Liver (tissue), 3 donors: Measurements from ENCODE around the gene SYT2.

Source experiments
- ATF3 ChIP-seq: IDR thresholded peaks from 2 replicates; pipeline ENCODE4 v1.6.1; 2016; ENCODE audit warnings: antibody characterized with exemption
- EGR1 ChIP-seq, 2 donors: IDR thresholded peaks; 2 replicates each; pipeline ENCODE4 v1.6.1; 2016 to 2018; ENCODE audit warnings: antibody characterized with exemption in 2 of 2, low read depth in 2 of 2
- GABPA ChIP-seq, 2 donors: IDR thresholded peaks in 1 of 2; conservative IDR thresholded peaks in 1 of 2; 2 replicates each; pipeline ENCODE4 v1.6.1; 2016; ENCODE audit warnings: antibody characterized with exemption in 2 of 2, mild to moderate bottlenecking in 1 of 2, moderate library complexity in 1 of 2
- HNF4A ChIP-seq, 2 donors: conservative IDR thresholded peaks; 2 replicates each; pipeline ENCODE4 v1.6.1; 2016; ENCODE audit warnings: antibody characterized with exemption in 2 of 2, mild to moderate bottlenecking in 2 of 2
- HNF4G ChIP-seq: IDR thresholded peaks from 2 replicates; pipeline ENCODE4 v1.6.1; 2016; ENCODE audit warnings: antibody characterized with exemption
- JUND ChIP-seq, 2 donors: IDR thresholded peaks; 2 replicates each; pipeline ENCODE4 v1.6.1; 2016; ENCODE audit warnings: antibody characterized with exemption in 2 of 2
- MAX ChIP-seq: IDR thresholded peaks from 2 replicates; pipeline ENCODE4 v1.6.1; 2016; ENCODE audit warnings: antibody characterized with exemption
- RAD21 ChIP-seq, 2 donors: IDR thresholded peaks; 2 replicates each; pipeline ENCODE4 v1.6.1; 2016; ENCODE audit warnings: antibody characterized with exemption in 2 of 2, mild to moderate bottlenecking in 2 of 2
- REST ChIP-seq: IDR thresholded peaks from 2 replicates; pipeline ENCODE4 v1.6.1; 2016; ENCODE audit warnings: antibody characterized with exemption, mild to moderate bottlenecking
- RXRA ChIP-seq, 2 donors: IDR thresholded peaks; 2 replicates each; pipeline ENCODE4 v1.6.1; 2017 to 2018; ENCODE audit warnings: antibody characterized with exemption in 2 of 2, mild to moderate bottlenecking in 1 of 2
- SP1 ChIP-seq: IDR thresholded peaks from 2 replicates; pipeline ENCODE4 v1.6.1; 2018; ENCODE audit warnings: antibody characterized with exemption, mild to moderate bottlenecking
- TAF1 ChIP-seq: conservative IDR thresholded peaks from 2 replicates; pipeline ENCODE4 v1.6.1; 2016; ENCODE audit warnings: antibody characterized with exemption, mild to moderate bottlenecking
- YY1 ChIP-seq: IDR thresholded peaks from 2 replicates; pipeline ENCODE4 v1.6.1; 2016; ENCODE audit warnings: antibody characterized with exemption, mild to moderate bottlenecking
- TF ChIP-seq, protein P1 (sequence below): fragments of 150-350 bp; IDR thresholded peaks from 2 replicates; pipeline ENCODE4 v1.5.1; 2017; ENCODE audit warnings: improper control_type of control experiment, low read depth, low read length; ENCODE audit not compliant: missing input control
- donor health status: healthy.
- donor health status: healthy.

GRCh38 chr1:202665417-202665816, 44.8 kb downstream of the SYT2 start:
- no peak for TF ChIP-seq GABPA (IDR thresholded peaks at IDR 0.05 in 1 of 2, conservative IDR thresholded peaks at IDR 0.05 in 1 of 2)
- TF ChIP-seq, protein P1, sequence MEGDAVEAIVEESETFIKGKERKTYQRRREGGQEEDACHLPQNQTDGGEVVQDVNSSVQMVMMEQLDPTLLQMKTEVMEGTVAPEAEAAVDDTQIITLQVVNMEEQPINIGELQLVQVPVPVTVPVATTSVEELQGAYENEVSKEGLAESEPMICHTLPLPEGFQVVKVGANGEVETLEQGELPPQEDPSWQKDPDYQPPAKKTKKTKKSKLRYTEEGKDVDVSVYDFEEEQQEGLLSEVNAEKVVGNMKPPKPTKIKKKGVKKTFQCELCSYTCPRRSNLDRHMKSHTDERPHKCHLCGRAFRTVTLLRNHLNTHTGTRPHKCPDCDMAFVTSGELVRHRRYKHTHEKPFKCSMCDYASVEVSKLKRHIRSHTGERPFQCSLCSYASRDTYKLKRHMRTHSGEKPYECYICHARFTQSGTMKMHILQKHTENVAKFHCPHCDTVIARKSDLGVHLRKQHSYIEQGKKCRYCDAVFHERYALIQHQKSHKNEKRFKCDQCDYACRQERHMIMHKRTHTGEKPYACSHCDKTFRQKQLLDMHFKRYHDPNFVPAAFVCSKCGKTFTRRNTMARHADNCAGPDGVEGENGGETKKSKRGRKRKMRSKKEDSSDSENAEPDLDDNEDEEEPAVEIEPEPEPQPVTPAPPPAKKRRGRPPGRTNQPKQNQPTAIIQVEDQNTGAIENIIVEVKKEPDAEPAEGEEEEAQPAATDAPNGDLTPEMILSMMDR: no peak
- no peak for TF ChIP-seq YY1
- TF ChIP-seq TAF1: no peak
- TF ChIP-seq REST: no peak
- TF ChIP-seq RXRA (IDR thresholded peaks at IDR 0.05): no peak
- TF ChIP-seq SP1: no peak
- TF ChIP-seq RAD21 (IDR thresholded peaks at IDR 0.05): no peak
- no peak for TF ChIP-seq MAX
- no peak for TF ChIP-seq EGR1 (IDR thresholded peaks at IDR 0.05; ENCODE audit: low read depth in 2 of 2)
- TF ChIP-seq JUND (IDR thresholded peaks at IDR 0.05): no peak
- no peak for TF ChIP-seq HNF4A (conservative IDR thresholded peaks at IDR 0.05)
- TF ChIP-seq HNF4G: no peak
- TF ChIP-seq ATF3: no peak
